Endothelial cell (in vitro differentiated cells): ENCODE data around the gene ZNF358. TPM values are rescaled to one million over a fixed set of nuclear protein-coding genes. Genes with fewer than 3 reads are reported as not detected.

Experiments
- DNase-seq: peaks from one replicate; pipeline ENCODE4 v3.0.0; 2021; ENCODE audit warnings: low spot score
- H3K27ac Mint-ChIP-seq: one replicate; pipeline ENCODE4 v1.8.0; 2021; ENCODE audit warnings: mixed read lengths, inconsistent platforms; ENCODE audit not compliant: unreplicated experiment
- H3K27me3 Mint-ChIP-seq: one replicate; pipeline ENCODE4 v1.8.0; 2021; ENCODE audit warnings: mild to moderate bottlenecking, moderate library complexity, mixed read lengths, inconsistent platforms; ENCODE audit not compliant: unreplicated experiment
- H3K36me3 Mint-ChIP-seq: one replicate; pipeline ENCODE4 v1.8.0; 2021; ENCODE audit warnings: mild to moderate bottlenecking, low read depth, mixed read lengths, inconsistent platforms; ENCODE audit not compliant: unreplicated experiment
- H3K4me1 Mint-ChIP-seq: one replicate; pipeline ENCODE4 v1.8.0; 2021; ENCODE audit warnings: mild to moderate bottlenecking, mixed read lengths, inconsistent platforms; ENCODE audit not compliant: unreplicated experiment
- H3K4me3 Mint-ChIP-seq: one replicate; pipeline ENCODE4 v1.8.0; 2021; ENCODE audit warnings: mild to moderate bottlenecking, mixed read lengths, inconsistent platforms; ENCODE audit not compliant: unreplicated experiment
- H3K9me3 Mint-ChIP-seq: one replicate; pipeline ENCODE4 v1.8.0; 2021; ENCODE audit warnings: mixed read lengths, inconsistent platforms; ENCODE audit not compliant: unreplicated experiment
- CTCF ChIP-seq: fragments of 200-600 bp; sonication (generic); IDR thresholded peaks from one replicate; pipeline ENCODE4 v1.5.0; 2021; ENCODE audit warnings: antibody characterized with exemption; ENCODE audit not compliant: unreplicated experiment
- total RNA-seq: library from RNA; stranded (reverse); fragmentation: NEBNext Ultra II Directional; extraction: Animal tissue kit (Norgen Biotek cat#: 25700); gene quantifications from one replicate; pipeline ENCODE4 v1.2.1, GENCODE V29; 2021; ENCODE audit not compliant: unreplicated experiment

ZNF358 gene
- total RNA-seq, 1 donor from 2014 or later: 87.4 TPM

GRCh38 chr19:7476777-7477494 lies 39.0 kb upstream of the ZNF358 start:
- TF ChIP-seq CTCF: no peak
- Mint-ChIP-seq H3K9me3 (no peaks in the 10 kb centered on the region), H3K27ac (no peak overlapping the region), H3K4me1 (no peaks in the 10 kb centered on the region), H3K27me3 (peaks cover 9% of the 10 kb centered on the region), H3K36me3 (peaks cover 7% of the 10 kb centered on the region), H3K4me3 (no peak overlapping the region)
- no peak for DNase-seq

GRCh38 chr19:7477758-7478157 lies 38.1 kb upstream of the ZNF358 start:
- no peak for DNase-seq
- no peak for TF ChIP-seq CTCF
- H3K27ac Mint-ChIP-seq: no peak overlapping the region
- no peaks in the 10 kb centered on the region for H3K4me1 Mint-ChIP-seq
- H3K9me3 Mint-ChIP-seq: no peaks in the 10 kb centered on the region
- peaks cover 9% of the 10 kb centered on the region for H3K27me3 Mint-ChIP-seq
- H3K36me3 Mint-ChIP-seq: peaks cover 2% of the 10 kb centered on the region
- peak overlapping the region; percentile 37 for H3K4me3 Mint-ChIP-seq

GRCh38 chr19:7478173-7478842 lies 37.6 kb upstream of the ZNF358 start:
- no peak for TF ChIP-seq CTCF
- peaks cover 3% of the 10 kb centered on the region for H3K4me1 Mint-ChIP-seq
- H3K4me3 Mint-ChIP-seq: no peak overlapping the region
- H3K27me3 Mint-ChIP-seq: peaks cover 9% of the 10 kb centered on the region
- H3K36me3 Mint-ChIP-seq: peaks cover 3% of the 10 kb centered on the region
- no peak overlapping the region for H3K27ac Mint-ChIP-seq
- no peak for DNase-seq
- H3K9me3 Mint-ChIP-seq: no peaks in the 10 kb centered on the region

GRCh38 chr19:7478843-7479227 lies 37.1 kb upstream of the ZNF358 start:
- Mint-ChIP-seq H3K36me3 (peaks cover 7% of the 10 kb centered on the region), H3K27me3 (peaks cover 11% of the 10 kb centered on the region), H3K27ac (no peak overlapping the region), H3K4me1 (peaks cover 7% of the 10 kb centered on the region), H3K9me3 (no peaks in the 10 kb centered on the region), H3K4me3 (no peak overlapping the region)
- no peak for TF ChIP-seq CTCF
- no peak for DNase-seq
